ENCODE measurements around the gene ZNF576. TPM values are rescaled to one million over a fixed set of nuclear protein-coding genes. Genes with fewer than 3 reads are reported as not detected.

ZNF576 gene
- total and polyA plus RNA-seq, 9 of the 15 experiments (the other 6 are each of a cell fraction or from before 2014, with no cell fraction given): 6.8 to 18.2 (median 12.2) TPM

DNA sequence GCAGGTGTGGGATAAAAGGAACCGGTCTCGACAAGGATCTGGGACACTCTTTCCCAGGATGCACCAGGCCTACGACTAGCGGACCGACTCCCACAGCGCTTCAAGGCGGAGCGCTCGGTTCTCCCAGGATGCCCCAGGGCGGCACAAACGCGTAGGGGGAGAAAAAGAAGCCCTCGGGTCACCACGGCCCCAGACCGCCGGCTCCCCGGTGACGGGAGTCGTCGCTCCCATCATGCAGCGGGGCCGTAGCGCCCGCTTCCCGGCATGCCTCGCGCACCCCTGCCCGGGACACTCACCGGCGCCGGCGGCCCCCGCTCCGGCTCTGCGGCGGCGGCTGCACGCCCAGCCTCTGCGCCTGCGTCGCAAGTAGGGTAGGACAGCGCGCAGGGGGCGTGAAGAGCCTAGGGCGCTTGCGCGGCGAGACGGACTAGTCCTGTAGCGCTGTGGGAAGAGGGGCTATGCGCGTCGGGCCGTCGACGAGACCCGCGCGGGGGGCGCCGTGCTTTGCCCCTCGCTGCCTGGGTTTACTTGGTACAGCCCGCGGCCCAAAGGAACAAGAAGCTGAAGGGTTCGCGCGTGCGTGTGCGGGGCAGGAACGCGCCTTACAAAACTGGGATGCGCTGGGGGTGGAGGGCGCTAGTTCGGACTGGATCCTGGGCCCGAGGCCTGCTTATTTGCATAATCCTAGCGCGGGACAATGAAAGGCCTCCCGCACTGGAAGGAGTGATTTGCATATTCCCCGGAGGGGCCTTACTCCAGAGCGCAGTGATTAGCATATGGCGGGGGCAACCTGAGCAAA lies 23.1 kb downstream of the ZNF576 start, which contains the start of gene ZNF428 (continued):
- TF ChIP-seq, protein P1, sequence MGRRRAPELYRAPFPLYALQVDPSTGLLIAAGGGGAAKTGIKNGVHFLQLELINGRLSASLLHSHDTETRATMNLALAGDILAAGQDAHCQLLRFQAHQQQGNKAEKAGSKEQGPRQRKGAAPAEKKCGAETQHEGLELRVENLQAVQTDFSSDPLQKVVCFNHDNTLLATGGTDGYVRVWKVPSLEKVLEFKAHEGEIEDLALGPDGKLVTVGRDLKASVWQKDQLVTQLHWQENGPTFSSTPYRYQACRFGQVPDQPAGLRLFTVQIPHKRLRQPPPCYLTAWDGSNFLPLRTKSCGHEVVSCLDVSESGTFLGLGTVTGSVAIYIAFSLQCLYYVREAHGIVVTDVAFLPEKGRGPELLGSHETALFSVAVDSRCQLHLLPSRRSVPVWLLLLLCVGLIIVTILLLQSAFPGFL (CRISPR knock-in tag; IDR thresholded peaks at IDR 0.05): no peak
- peak; percentile 96 for TF ChIP-seq PHF8 (IDR thresholded peaks at IDR 0.05; ENCODE audit: borderline replicate concordance, low read length)
- TF ChIP-seq ZBTB26 (CRISPR knock-in tag; IDR thresholded peaks at IDR 0.05): 0 out of 2 replicates have a peak, but pooled peaks have one; percentile 47
- no peak; the same call in 1 of the 2 replicates for TF ChIP-seq GABPA (tag; conservative IDR thresholded peaks at IDR 0.05; ENCODE audit: low read depth)
- peak; percentile 89 for TF ChIP-seq ZNF282 (CRISPR knock-in tag; IDR thresholded peaks at IDR 0.05)
- TF ChIP-seq MEF2A (IDR thresholded peaks at IDR 0.05; ENCODE audit: control insufficient read depth, low read depth, low read length): no peak
- TF ChIP-seq POLR3G (IDR thresholded peaks at IDR 0.05; ENCODE audit: extremely low read depth, insufficient read length, insufficient replicate concordance): no peak
- no peak for TF ChIP-seq CBX3 (IDR thresholded peaks at IDR 0.05; ENCODE audit: borderline replicate concordance in 1 of 2, low read length in 2 of 2)
- no peak for TF ChIP-seq NR1H2 (CRISPR knock-in tag; IDR thresholded peaks at IDR 0.05)
- TF ChIP-seq SETDB1 (IDR thresholded peaks at IDR 0.05; ENCODE audit: low read length): no peak
- no peak for TF ChIP-seq SRSF7 (optimal IDR thresholded peaks at IDR 0.05; ENCODE audit: low read depth, low read length)
- peak; percentile 80; the same call in 1 of the 2 replicates for TF ChIP-seq ARID3B (CRISPR knock-in tag; IDR thresholded peaks at IDR 0.05; ENCODE audit: borderline replicate concordance)
- TF ChIP-seq CXXC5 (CRISPR knock-in tag; IDR thresholded peaks at IDR 0.05): peak; percentile 83
- peak in 1 of 2 experiments; percentile 95 for TF ChIP-seq AFF1 (IDR thresholded peaks at IDR 0.05; ENCODE audit: low read depth in 1 of 2, partially characterized antibody in 2 of 2)
- TF ChIP-seq MCM7 (IDR thresholded peaks at IDR 0.05): no peak
- TF ChIP-seq DIDO1 (tag; IDR thresholded peaks at IDR 0.05; ENCODE audit: low read depth): no peak
- TF ChIP-seq SMAD3 (CRISPR knock-in tag; conservative IDR thresholded peaks at IDR 0.05): peak; percentile 63; the same call in 1 of the 2 replicates
- no peak for TF ChIP-seq STAT5B (CRISPR knock-in tag; IDR thresholded peaks at IDR 0.05)
- no peak for TF ChIP-seq DNMT1 (IDR thresholded peaks at IDR 0.05)
- no peak for TF ChIP-seq MTF1 (CRISPR knock-in tag; IDR thresholded peaks at IDR 0.05; ENCODE audit: borderline replicate concordance)
